HepG2 (cell line): ENCODE results near the gene HIPK3. TPM values are rescaled to one million over a fixed set of nuclear protein-coding genes. Genes with fewer than 3 reads are reported as not detected.

Experiments
- ATAC-seq: fragments of 200-7000 bp; cut with Tn5 transposase; 3 replicates; pipeline ENCODE4 v1.9.1; 2020; ENCODE audit warnings: mild to moderate bottlenecking, moderate library complexity
- BruUV-seq: library from RNA; stranded (reverse); fragments of 400-500 nt; replicated peaks from 2 replicates; lab custom pipeline; 2021; lab: Mats Ljungman, UMichigan
- CTCF ChIA-PET: fragments of 300-600 bp; formaldehyde crosslinking; extraction: SDS; loops from one replicate; lab custom pipeline; 2021; ENCODE audit warnings: low total read pairs, inconsistent platforms, low intra/inter-chr PET ratio; lab: Yijun Ruan, JAX
- POLR2A ChIA-PET: fragments of 350-600 bp; sonication (Branson Sonifier 250); formaldehyde crosslinking; loops from one replicate; lab custom pipeline; 2020; ENCODE audit warnings: antibody characterized with exemption, inconsistent platforms; lab: Yijun Ruan, JAX
- DNase-seq: peaks from one replicate; pipeline ENCODE4 v3.0.0-alpha.2; 2015; ENCODE audit warnings: low spot score
- FAIRE-seq: peaks from 3 replicates; lab custom pipeline; 2011; peaks lifted over from hg19 to GRCh38; lab: Jason Lieb, UNC
- H2AFZ ChIP-seq: one replicate; pipeline ENCODE4 v1.6.1; 2011; ENCODE audit warnings: low read length, inconsistent platforms
- H3K27ac ChIP-seq: fragments of 300-600 bp; 3 replicates; pipeline ENCODE4 v1.8.0; 2011; ENCODE audit warnings: mixed run types, mild to moderate bottlenecking, mixed read lengths, low read length, inconsistent platforms; ENCODE audit not compliant: insufficient read depth; ENCODE audit errors: extremely low read length
- H3K27me3 ChIP-seq, 2 experiments: fragments of 200-600 bp in 1 of 2; 2 replicates in 1 of 2; 3 replicates in 1 of 2; pipeline versions ENCODE4 v1.6.0 to v1.8.0; 2011; ENCODE audit warnings: low read length in 2 of 2, mild to moderate bottlenecking in 2 of 2, moderate library complexity in 2 of 2, inconsistent platforms in 1 of 2; ENCODE audit not compliant: insufficient read depth in 2 of 2, control insufficient read depth in 1 of 2
- H3K36me3 ChIP-seq, 2 experiments: fragments of 200-600 bp in 1 of 2; replicated peaks in 1 of 2; 2 replicates in 1 of 2; 3 replicates in 1 of 2; pipeline versions ENCODE4 v1.5.1 to v1.8.0; 2011; ENCODE audit warnings: low read length in 2 of 2, inconsistent platforms in 1 of 2; ENCODE audit not compliant: insufficient read depth in 2 of 2, control insufficient read depth in 1 of 2
- H3K4me1 ChIP-seq: 2 replicates; pipeline ENCODE4 v1.5.1; 2012; ENCODE audit warnings: low read length, inconsistent platforms; ENCODE audit not compliant: insufficient read depth
- H3K4me2 ChIP-seq: 2 replicates; pipeline ENCODE4 v1.6.0; 2011; ENCODE audit warnings: low read depth, low read length, inconsistent platforms
- H3K4me3 ChIP-seq, 3 experiments: fragments of 200-600 bp in 1 of 3; sonication (generic), shearing (Covaris generic) in 1 of 3; replicated peaks in 1 of 3; 2 replicates each; pipeline ENCODE4 v1.5.1; 2011 to 2016; ENCODE audit warnings: low read length in 3 of 3, inconsistent platforms in 2 of 3, low read depth in 2 of 3, mild to moderate bottlenecking in 2 of 3, control low read depth in 1 of 3, mixed read lengths in 1 of 3; ENCODE audit not compliant: insufficient read depth in 1 of 3
- H3K79me2 ChIP-seq: one replicate; pipeline ENCODE4 v1.6.1; 2011; ENCODE audit warnings: low read length, inconsistent platforms; ENCODE audit not compliant: insufficient read depth
- H3K9ac ChIP-seq: 2 replicates; pipeline ENCODE4 v1.6.0; 2011; ENCODE audit warnings: mild to moderate bottlenecking, low read depth, low read length, inconsistent platforms; ENCODE audit not compliant: insufficient read depth
- H3K9me3 ChIP-seq: 2 replicates; pipeline ENCODE4 v1.5.1; 2012; ENCODE audit warnings: mild to moderate bottlenecking, low read length
- H4K20me1 ChIP-seq: 2 replicates; pipeline ENCODE4 v1.6.0; 2011; ENCODE audit warnings: inconsistent platforms, mild to moderate bottlenecking, low read length, moderate library complexity; ENCODE audit not compliant: insufficient read depth
- KDM6A ChIP-seq: IDR thresholded peaks from 2 replicates; pipeline ENCODE4 v1.6.1; 2016; ENCODE audit warnings: low read depth
- MAFK ChIP-seq, 2 experiments: IDR thresholded peaks in 1 of 2; conservative IDR thresholded peaks in 1 of 2; 2 replicates each; pipeline ENCODE4 v1.6.1; 2011; ENCODE audit warnings: improper control_type of control experiment in 2 of 2, low read length in 2 of 2
- ZKSCAN5 ChIP-seq: sonication (generic); formaldehyde crosslinking; IDR thresholded peaks from 2 replicates; pipeline ENCODE4 v1.5.1; 2020; ENCODE audit warnings: mild to moderate bottlenecking, missing genetic modification reagents
- ZKSCAN8 ChIP-seq: IDR thresholded peaks from 2 replicates; pipeline ENCODE4 v1.6.1; 2016; ENCODE audit warnings: borderline replicate concordance, missing genetic modification reagents, missing compliant biosample characterization
- ZMAT3 ChIP-seq: sonication (generic); formaldehyde crosslinking; conservative IDR thresholded peaks from 2 replicates; pipeline ENCODE4 v1.7.0; 2021; ENCODE audit warnings: missing genetic modification reagents
- ZNF629 ChIP-seq: sonication (generic); formaldehyde crosslinking; conservative IDR thresholded peaks from 2 replicates; pipeline ENCODE4 v1.5.0; 2020; ENCODE audit warnings: missing genetic modification reagents
- ZSCAN12 ChIP-seq: sonication (generic); formaldehyde crosslinking; IDR thresholded peaks from 2 replicates; pipeline ENCODE4 v1.9.0; 2021; ENCODE audit warnings: mild to moderate bottlenecking, missing genetic modification reagents
- WGBS: methylation state at CpG from one replicate; pipeline ENCODE4 v1.1.6; 2017; ENCODE audit warnings: low lambda C conversion rate; 5-methylcytosine and 5-hydroxymethylcytosine counted together
- in situ Hi-C: cut with HindIII; loops from 2 replicates; pipeline ENCODE4 v1.10.0; 2017; ENCODE audit warnings: low pct_unique_long_range_greater_than_20kb; ENCODE audit not compliant: extremely low pct_ligation_motif_present
- intact Hi-C: fragments of 100-400 bp; cut with micrococcal nuclease; formaldehyde crosslinking; loops from one replicate; pipeline ENCODE4 v1.10.0; 2022; ENCODE audit not compliant: unreplicated experiment
- polyA plus RNA-seq, 8 experiments: library from polyadenylated mRNA; depleted of rRNA in 3 of 8; stranded (reverse) in 7 of 8; unstranded in 1 of 8; fragments of >200 nt; fragmentation: Illumina TruSeq in 4 of 8; extraction: Trizol in 4 of 8; gene quantifications; 2 replicates each; pipeline versions ENCODE4 v1.2.1 to v1.2.3, GENCODE V29; 2011 to 2016; ENCODE audit warnings: low read depth in 4 of 8, missing spikeins in 1 of 8, mixed read lengths in 1 of 8; ENCODE audit not compliant: insufficient read depth in 1 of 8
- total RNA-seq, 5 experiments: library from RNA; depleted of rRNA; stranded (reverse); fragments of >200 nt; fragmentation: Illumina TruSeq; extraction: Trizol; gene quantifications; 2 replicates each; pipeline ENCODE4 v1.2.3, GENCODE V29; 2016; ENCODE audit warnings: low read depth in 1 of 5
- TF ChIP-seq, protein P1 (sequence below): sonication (generic); formaldehyde crosslinking; conservative IDR thresholded peaks from 2 replicates; pipeline ENCODE4 v1.8.1; 2023; ENCODE audit warnings: missing genetic modification reagents

Gene HIPK3
- total and polyA plus RNA-seq, 2 of the 13 experiments (the other 11 are each of a cell fraction or from before 2014, with no cell fraction given) = 20.5 to 44.3 TPM

DNA sequence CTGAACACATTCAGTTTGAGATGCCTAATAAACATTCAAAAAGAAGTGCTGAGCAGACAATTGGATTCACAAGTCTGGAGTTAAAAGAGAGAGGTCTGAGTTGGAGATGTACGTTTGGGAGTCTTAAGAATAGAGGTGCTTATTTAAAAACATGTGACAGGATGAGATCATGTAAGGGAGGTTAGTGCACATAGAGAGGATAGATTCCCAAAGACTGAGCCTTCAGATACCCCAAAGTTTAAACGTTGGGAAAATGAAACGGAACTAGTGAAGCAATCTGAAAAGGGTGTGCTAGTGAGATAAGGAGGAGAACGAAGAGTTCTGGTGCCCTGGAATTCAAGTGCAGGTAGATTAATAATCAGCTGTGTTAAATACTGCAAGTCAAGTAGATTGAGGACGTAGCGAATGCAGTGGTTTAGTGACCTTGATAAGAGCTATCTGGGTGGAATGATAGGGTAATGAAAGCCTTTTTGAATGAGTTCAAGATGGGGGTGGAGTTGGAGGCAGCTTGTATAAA is 63.7 kb downstream of the HIPK3 start:
- no peak overlapping the region for H3K9ac ChIP-seq
- no peak overlapping the region for H3K4me2 ChIP-seq
- ATAC-seq = no peak
- no peaks in the 10 kb centered on the region for H3K9me3 ChIP-seq
- no peak overlapping the region for H3K4me3 ChIP-seq
- TF ChIP-seq, protein P1, sequence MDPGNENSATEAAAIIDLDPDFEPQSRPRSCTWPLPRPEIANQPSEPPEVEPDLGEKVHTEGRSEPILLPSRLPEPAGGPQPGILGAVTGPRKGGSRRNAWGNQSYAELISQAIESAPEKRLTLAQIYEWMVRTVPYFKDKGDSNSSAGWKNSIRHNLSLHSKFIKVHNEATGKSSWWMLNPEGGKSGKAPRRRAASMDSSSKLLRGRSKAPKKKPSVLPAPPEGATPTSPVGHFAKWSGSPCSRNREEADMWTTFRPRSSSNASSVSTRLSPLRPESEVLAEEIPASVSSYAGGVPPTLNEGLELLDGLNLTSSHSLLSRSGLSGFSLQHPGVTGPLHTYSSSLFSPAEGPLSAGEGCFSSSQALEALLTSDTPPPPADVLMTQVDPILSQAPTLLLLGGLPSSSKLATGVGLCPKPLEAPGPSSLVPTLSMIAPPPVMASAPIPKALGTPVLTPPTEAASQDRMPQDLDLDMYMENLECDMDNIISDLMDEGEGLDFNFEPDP (CRISPR knock-in tag) = 0 out of 2 replicates have a peak, but pooled peaks have one; percentile 20
- no peak for TF ChIP-seq ZSCAN12 (CRISPR knock-in tag)
- TF ChIP-seq MAFK (conservative IDR thresholded peaks at IDR 0.05 in 1 of 2, IDR thresholded peaks at IDR 0.05 in 1 of 2; ENCODE audit: low read length in 2 of 2) = 0 out of 4 replicates have a peak, but pooled peaks of 1 of the 2 experiments have one; percentile 0
- TF ChIP-seq KDM6A (CRISPR knock-in tag) = no peak
- TF ChIP-seq ZMAT3 (CRISPR knock-in tag) = no peak
- TF ChIP-seq, all 625 proteins: peak for 2
- H3K4me1 ChIP-seq = no peaks in the 10 kb centered on the region
- intact Hi-C loops = no loop called here
- BruUV-seq = no TSS peak
- no peaks in the 10 kb centered on the region for H3K27me3 ChIP-seq
- no peak overlapping the region for H2AFZ ChIP-seq
- no peak overlapping the region for H3K27ac ChIP-seq
- peaks cover 35% of the 10 kb centered on the region for H3K79me2 ChIP-seq
- H3K36me3 ChIP-seq = no peaks in the 10 kb centered on the region; a peak in 1 of 5 replicates
- WGBS = 90% methylated on average over 6 of the region's 6 CpGs
- DNase-seq = no peak
- FAIRE-seq = no peak
- H4K20me1 ChIP-seq = peaks cover 7% of the 10 kb centered on the region; the same call in 1 of the 2 replicates
- in situ Hi-C loops = no loop called here
- CTCF ChIA-PET = no interaction called here
- POLR2A ChIA-PET = no interaction called here

DNA sequence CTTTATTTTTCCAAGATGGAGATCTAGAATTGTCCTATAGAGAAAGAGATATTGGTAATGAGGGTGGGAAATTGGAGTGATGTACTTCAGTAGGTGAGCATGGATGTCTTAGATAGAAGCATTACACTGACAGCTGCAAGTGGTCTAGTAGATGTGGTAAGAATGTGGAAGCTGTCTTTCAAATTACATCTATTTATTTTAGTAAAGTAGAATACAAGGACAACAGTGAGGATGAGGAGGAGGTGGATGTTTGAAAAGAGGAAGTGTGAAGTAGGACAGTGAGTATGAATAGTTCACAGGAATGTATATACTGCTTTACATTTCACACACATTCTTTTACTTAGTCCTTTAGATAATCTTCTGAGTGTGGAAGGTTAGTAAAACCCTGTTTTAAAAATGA is 64.2 kb downstream of the HIPK3 start:
- Histone ChIP-seq H3K4me2 (no peak overlapping the region), H3K36me3 (no peaks in the 10 kb centered on the region), H3K9me3 (no peaks in the 10 kb centered on the region), H3K79me2 (peaks cover 40% of the 10 kb centered on the region), H3K4me1 (no peaks in the 10 kb centered on the region), H3K4me3 (no peak overlapping the region), H3K27me3 (no peaks in the 10 kb centered on the region), H3K9ac (no peak overlapping the region), H3K27ac (no peak overlapping the region)
- BruUV-seq = no TSS peak
- no peak for DNase-seq
- in situ Hi-C loops = no loop called here
- POLR2A ChIA-PET = interaction anchor here (0.5 kb wide), 1 partner anchor 20 kb away, joined by 3 read pairs; no protein-coding TSS in a partner anchor
- no peak for TF ChIP-seq ZKSCAN8
- no peak for TF ChIP-seq ZKSCAN5 (CRISPR knock-in tag)
- TF ChIP-seq ZNF629 (CRISPR knock-in tag) = no peak
- TF ChIP-seq, all 625 proteins: peak for 0
- H4K20me1 ChIP-seq = peaks cover 7% of the 10 kb centered on the region; the same call in 1 of the 2 replicates
- intact Hi-C loops = no loop called here
- H2AFZ ChIP-seq = no peak overlapping the region
- no peak for ATAC-seq
- CTCF ChIA-PET = no interaction called here
- FAIRE-seq = no peak
